ENCODE results near the gene PCSK7.
A peak's percentile ranks its signal among the peaks of the same experiment; 100 is the strongest.
"Not testable (repeated sequence)": the region's sequence is repeated elsewhere in the genome, so short reads cannot be mapped to it uniquely, and the experiment has no call there.

Gene PCSK7

GRCh38 chr11:117183724-117184349 lies 48.0 kb downstream of the PCSK7 start:
- no peak for DNase-seq (ENCODE audit: low read depth in 2 of 2)

GRCh38 chr11:117183178-117183577 lies 48.7 kb downstream of the PCSK7 start:
- not testable (repeated sequence) for DNase-seq (ENCODE audit: low read depth in 2 of 2)

DNA sequence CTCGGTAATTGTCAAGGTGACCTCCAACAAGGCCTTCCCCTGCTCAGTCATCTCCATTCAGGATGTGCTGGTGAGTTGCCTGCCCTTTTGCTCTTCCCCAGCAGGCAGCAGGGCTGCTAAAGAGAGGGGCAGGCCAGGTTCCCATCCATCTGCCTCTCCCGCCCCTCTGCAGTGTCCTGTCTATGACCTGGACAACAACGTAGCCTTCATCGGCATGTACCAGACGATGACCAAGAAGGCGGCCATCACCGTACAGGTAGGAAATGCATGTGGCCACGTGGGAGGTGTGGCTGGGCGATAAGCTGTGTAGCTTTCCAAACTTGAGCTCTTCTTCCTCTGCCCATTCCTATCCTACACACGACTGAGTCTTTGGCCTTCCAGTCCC lies 49.3 kb downstream of the PCSK7 start:
- no peak for DNase-seq (ENCODE audit: low read depth in 2 of 2)

GRCh38 chr11:117181586-117182550 lies 50.0 kb downstream of the PCSK7 start:
- DNase-seq (ENCODE audit: low read depth in 2 of 2) = no peak

GRCh38 chr11:117180661-117181585 lies 51.0 kb downstream of the PCSK7 start:
- DNase-seq (ENCODE audit: low read depth in 2 of 2) = peak in 1 of 2 donors; percentile 20

DNA sequence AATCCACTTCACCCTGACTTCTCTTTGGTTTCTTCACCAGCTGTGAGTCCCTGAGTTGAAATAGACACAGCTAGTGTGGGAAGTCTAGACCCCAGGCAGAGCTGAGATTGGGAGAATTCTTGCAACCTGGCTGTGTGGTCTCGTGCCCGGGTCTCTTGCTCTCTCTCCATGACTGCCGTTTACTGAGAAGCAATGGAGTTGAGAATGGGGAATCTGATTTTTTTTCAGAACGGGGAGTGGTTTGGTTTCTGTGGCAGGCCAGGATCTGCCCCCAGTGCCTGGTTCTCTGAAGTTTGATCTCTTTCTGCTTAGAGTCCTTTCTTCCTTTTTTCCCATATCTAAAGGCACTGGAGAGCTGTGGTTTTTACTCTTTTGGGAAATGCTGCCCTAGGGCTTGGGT lies 51.9 kb downstream of the PCSK7 start:
- no peak for DNase-seq (ENCODE audit: low read depth in 2 of 2)

DNA sequence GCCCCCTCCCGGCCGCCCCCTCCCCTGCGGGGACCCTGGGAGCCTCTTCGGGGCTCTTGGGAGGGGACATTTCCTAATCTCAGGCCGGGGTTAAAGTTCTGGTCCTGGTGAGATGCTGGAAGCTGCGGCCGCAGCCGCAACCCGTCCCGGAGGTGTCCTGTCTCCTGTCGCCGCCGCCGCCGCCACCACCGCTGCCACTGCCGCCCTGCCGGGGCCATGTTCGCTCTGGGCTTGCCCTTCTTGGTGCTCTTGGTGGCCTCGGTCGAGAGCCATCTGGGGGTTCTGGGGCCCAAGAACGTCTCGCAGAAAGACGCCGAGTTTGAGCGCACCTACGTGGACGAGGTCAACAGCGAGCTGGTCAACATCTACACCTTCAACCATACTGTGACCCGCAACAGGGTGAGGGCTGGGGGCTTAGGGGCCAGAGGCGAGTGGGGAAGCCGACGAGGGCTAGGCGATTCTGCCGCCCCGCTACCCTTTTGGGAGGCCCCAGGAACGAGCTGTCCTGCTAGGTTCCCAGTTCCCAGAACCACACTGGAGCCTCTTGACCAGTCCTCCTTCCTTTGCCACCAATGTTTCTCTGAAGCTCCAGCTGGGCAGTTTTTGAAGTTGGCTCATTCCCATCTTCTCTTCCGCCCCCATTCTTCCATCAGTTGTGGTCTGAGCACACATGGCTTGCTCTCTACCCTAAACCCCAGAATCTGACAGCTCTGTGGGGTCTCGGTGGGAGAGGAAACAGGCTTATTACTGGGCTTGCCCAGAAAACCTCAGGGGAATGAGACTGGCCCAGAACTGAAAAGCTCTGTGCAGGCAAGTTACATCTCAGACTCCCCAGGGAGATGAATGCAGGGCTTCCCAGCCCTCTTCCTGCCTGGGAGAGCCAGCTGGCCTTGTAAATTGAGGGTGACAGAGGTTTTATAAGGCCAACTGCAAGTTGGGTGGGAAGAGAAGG lies 52.5 kb downstream of the PCSK7 start:
- peak in 1 of 2 donors; percentile 36 for DNase-seq (ENCODE audit: low read depth in 2 of 2)

- peak; percentile 76 to 87 for DNase-seq (ENCODE audit: low read depth in 2 of 2)
These were observed 53.5 kb downstream of the PCSK7 start, which contains the start of gene SIDT2 for GRCh38 chr11:117178210-117179034. Gene SIDT2 (plus strand): TSS chr11:117178743. CDS start chr11:117179264, 521 bp downstream.

GRCh38 chr11:117177534-117178209 lies 54.2 kb downstream of the PCSK7 start:
- DNase-seq (ENCODE audit: low read depth in 2 of 2) = no peak

GRCh38 chr11:117176186-117176585 lies 55.7 kb downstream of the PCSK7 start:
- DNase-seq (ENCODE audit: low read depth in 2 of 2) = no peak

GRCh38 chr11:117175781-117176180 lies 56.1 kb downstream of the PCSK7 start:
- DNase-seq (ENCODE audit: low read depth in 2 of 2) = no peak

DNA sequence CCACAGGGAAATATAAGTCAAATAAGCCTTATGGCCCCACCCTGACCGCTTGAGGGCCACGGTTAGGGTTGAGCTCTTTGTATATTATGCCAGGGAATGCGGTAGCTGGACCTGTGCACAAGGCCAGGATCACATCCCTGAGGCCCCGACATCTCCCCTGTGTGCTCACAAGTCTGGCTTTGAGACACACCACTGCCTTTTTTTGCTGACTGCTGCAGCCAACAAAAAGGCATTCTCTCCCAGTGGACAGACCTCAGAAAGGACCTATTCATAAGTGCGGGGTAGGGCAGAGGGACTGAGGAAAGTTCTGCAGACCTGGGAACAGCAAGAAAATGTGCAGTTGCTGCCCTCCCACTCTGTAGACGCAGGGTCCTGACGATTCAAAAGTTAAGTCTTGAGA lies 56.8 kb downstream of the PCSK7 start:
- DNase-seq (ENCODE audit: low read depth in 2 of 2) = no peak

GRCh38 chr11:117172724-117173421 lies 59.0 kb downstream of the PCSK7 start:
- no peak for DNase-seq (ENCODE audit: low read depth in 2 of 2)

GRCh38 chr11:117171404-117172061 lies 60.3 kb downstream of the PCSK7 start:
- DNase-seq (ENCODE audit: low read depth in 2 of 2) = no peak

- no peak for DNase-seq (ENCODE audit: low read depth in 2 of 2)
These were observed 60.9 kb downstream of the PCSK7 start for GRCh38 chr11:117171007-117171403.

DNA sequence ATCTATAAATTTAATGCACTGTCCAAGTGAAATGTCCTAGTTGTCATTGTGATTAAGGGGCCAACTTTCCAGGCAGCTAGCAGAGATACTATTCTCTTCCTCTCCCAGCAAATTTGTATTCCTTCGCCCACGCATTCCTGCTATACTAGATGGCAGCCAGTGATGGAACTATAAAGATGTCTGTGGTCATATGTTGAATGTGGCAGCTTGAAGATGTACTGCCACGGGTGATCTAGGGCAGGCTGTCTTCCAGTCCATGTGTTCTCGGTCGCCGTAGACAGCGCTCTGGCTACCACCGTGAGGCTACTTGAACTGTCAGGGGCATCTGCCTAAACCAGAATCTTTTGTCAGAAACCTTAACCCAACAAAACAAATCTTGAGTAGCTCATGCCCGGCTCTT lies 61.7 kb downstream of the PCSK7 start:
- DNase-seq (ENCODE audit: low read depth in 2 of 2) = no peak

DNA sequence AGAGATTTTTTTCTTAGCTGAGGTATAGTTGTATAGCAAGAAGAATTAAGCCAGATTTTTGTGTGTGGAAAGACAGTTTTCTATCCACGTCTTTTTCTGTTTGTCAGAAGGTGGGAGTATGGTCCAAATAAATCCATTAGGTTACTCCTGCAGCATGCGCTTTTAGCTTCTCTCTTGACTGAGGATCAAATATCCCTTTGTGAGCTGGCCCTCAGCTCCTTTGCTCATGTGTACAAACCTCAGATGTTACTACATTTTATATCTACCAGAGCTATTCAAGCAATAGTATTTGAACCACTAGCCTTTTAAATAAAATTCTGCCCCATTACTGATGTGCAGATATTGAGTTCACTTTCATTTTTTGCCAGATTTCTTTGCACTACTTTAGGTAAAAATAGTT lies 62.1 kb downstream of the PCSK7 start:
- DNase-seq (ENCODE audit: low read depth in 2 of 2) = no peak

- no peak for DNase-seq (ENCODE audit: low read depth in 2 of 2)
These were observed 65.4 kb downstream of the PCSK7 start for GRCh38 chr11:117166491-117166890.

Measured in stimulated activated CD8-positive, alpha-beta memory T cell treated with anti-CD3 and anti-CD28 coated beads, Interleukin-7, amount 100 ng/mL, for 4 hours (primary cell).